HFF-Myc (cell line): ENCODE data around the gene SCT.

Experiments used
- DNase-seq: peaks from one replicate; pipeline ENCODE4 v3.0.0-alpha.2; 2011; ENCODE audit warnings: low read depth; ENCODE audit errors: extremely low read depth
- H3K4me3 ChIP-seq: replicated peaks from 2 replicates; pipeline ENCODE4 v1.5.1; 2011; ENCODE audit warnings: low read depth, mild to moderate bottlenecking, control low read depth, low read length
- TF ChIP-seq, protein P1 (sequence below): IDR thresholded peaks from 2 replicates; pipeline ENCODE4 v1.5.1; 2012; ENCODE audit warnings: mild to moderate bottlenecking, low read depth, low read length, control low read depth; ENCODE audit errors: missing control alignments

The SCT gene

DNA sequence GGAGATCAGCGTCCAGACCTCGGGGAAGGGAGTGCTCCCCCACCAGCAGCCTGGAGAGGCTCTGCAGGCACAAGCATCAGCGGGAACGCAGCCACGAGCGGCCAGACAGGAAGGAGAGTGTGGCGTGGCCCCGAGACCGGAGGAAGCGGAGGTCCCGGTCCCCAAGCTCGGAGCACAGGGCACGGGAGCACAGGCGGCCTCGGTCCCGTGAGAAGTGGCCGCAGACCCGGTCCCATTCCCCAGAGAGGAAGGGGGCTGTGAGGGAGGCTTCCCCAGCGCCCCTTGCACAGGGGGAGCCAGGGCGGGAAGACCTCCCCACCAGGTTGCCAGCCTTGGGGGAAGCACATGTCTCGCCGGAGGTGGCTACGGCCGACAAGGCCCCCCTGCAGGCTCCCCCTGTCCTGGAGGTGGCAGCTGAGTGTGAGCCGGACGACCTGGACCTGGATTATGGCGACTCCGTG, 18.2 kb downstream of the SCT start:
- TF ChIP-seq, protein P1, sequence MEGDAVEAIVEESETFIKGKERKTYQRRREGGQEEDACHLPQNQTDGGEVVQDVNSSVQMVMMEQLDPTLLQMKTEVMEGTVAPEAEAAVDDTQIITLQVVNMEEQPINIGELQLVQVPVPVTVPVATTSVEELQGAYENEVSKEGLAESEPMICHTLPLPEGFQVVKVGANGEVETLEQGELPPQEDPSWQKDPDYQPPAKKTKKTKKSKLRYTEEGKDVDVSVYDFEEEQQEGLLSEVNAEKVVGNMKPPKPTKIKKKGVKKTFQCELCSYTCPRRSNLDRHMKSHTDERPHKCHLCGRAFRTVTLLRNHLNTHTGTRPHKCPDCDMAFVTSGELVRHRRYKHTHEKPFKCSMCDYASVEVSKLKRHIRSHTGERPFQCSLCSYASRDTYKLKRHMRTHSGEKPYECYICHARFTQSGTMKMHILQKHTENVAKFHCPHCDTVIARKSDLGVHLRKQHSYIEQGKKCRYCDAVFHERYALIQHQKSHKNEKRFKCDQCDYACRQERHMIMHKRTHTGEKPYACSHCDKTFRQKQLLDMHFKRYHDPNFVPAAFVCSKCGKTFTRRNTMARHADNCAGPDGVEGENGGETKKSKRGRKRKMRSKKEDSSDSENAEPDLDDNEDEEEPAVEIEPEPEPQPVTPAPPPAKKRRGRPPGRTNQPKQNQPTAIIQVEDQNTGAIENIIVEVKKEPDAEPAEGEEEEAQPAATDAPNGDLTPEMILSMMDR = no peak

GRCh38 chr11:607971-608659, 18.9 kb downstream of the SCT start:
- TF ChIP-seq, protein P1 = no peak
- no peak overlapping the region for H3K4me3 ChIP-seq
- no peak for DNase-seq

More for the DNA sequence above, 18.2 kb downstream of the SCT start:
- no peak overlapping the region for H3K4me3 ChIP-seq
- DNase-seq = no peak

- no peak for DNase-seq
- no peak overlapping the region for H3K4me3 ChIP-seq
- TF ChIP-seq, protein P1 = no peak
Observed at GRCh38 chr11:607020-607780, 19.8 kb downstream of the SCT start.

GRCh38 chr11:606245-606644, 20.7 kb downstream of the SCT start:
- no peak overlapping the region for H3K4me3 ChIP-seq
- TF ChIP-seq, protein P1 = no peak
- DNase-seq = no peak

DNA sequence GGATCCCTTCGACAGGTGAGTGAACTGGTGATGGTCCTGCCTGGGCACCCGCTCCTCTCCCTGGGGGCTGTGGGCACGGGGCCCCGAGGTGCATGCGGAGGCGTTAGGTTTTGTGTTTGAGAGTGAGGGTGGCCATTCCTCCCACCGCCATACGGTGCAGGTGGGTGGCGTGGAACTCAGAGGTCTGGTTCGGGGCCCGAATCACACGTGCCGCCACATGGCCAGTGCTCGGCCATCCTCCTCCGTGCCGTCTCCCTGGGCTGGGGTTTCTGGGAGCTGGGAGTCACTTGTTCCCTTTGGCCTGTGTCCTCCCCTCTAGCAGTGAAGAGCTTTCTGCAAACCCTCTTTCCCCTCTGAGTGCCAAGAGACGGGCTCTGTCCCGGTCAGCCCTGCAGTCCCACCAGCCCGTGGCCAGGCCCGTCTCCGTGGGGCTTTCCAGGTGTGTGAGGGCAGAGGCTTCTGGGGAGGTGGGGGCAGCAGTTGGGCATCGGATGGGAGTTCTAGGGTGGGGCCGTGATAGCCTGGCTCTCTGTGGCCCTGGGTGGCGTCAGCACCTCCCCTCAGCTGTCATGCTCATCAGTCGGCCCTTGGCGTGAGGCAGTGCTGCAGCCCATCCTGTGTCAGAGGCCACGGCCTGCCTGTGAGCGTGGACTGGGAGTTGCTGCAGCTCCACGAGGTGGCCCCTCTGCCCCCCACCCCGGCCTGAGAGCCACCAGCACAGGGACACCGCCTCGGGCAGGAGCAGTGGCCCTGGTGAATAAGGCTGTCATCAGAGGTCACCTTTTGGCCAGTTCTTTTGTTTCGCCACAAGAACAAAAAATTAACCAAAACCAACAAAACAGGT, 21.5 kb downstream of the SCT start:
- no peak overlapping the region for H3K4me3 ChIP-seq
- TF ChIP-seq, protein P1 = no peak
- no peak for DNase-seq

GRCh38 chr11:603154-603553, 23.8 kb downstream of the SCT start:
- H3K4me3 ChIP-seq = no peak overlapping the region
- no peak for DNase-seq
- TF ChIP-seq, protein P1 = no peak
